H9 (cell line): ENCODE results near the gene NUAK2. TPM values are rescaled to one million over a fixed set of nuclear protein-coding genes. Genes with fewer than 3 reads are reported as not detected.

ENCODE experiments used
- DNase-seq: peaks from one replicate; pipeline ENCODE4 v3.0.0-alpha.2; 2017
- H2AFZ ChIP-seq: one replicate; pipeline ENCODE4 v1.6.1; 2013; ENCODE audit warnings: mild to moderate bottlenecking, low read length, control low read depth, moderate library complexity
- H2AK5ac ChIP-seq: 2 replicates; pipeline ENCODE4 v1.6.1; 2013; ENCODE audit warnings: low read length, control low read depth, mixed read lengths; ENCODE audit not compliant: insufficient read length
- H2BK120ac ChIP-seq: one replicate; pipeline ENCODE4 v1.6.1; 2013; ENCODE audit warnings: low read depth, mild to moderate bottlenecking, low read length, control low read depth, inconsistent platforms; ENCODE audit not compliant: poor library complexity, severe bottlenecking
- H2BK12ac ChIP-seq: 2 replicates; pipeline ENCODE4 v1.6.1; 2013; ENCODE audit warnings: low read length, control low read depth, mixed read lengths, low read depth; ENCODE audit not compliant: insufficient read length
- H2BK15ac ChIP-seq: 2 replicates; pipeline ENCODE4 v1.6.1; 2013; ENCODE audit warnings: low read depth, low read length, control low read depth
- H2BK20ac ChIP-seq: one replicate; pipeline ENCODE4 v1.6.1; 2013; ENCODE audit warnings: low read depth, mild to moderate bottlenecking, low read length, control low read depth, inconsistent platforms; ENCODE audit not compliant: poor library complexity, severe bottlenecking
- H2BK5ac ChIP-seq: 2 replicates; pipeline ENCODE4 v1.6.1; 2013; ENCODE audit warnings: low read length, control low read depth, mixed read lengths; ENCODE audit not compliant: insufficient read length
- H3K14ac ChIP-seq: 2 replicates; pipeline ENCODE4 v1.6.1; 2013; ENCODE audit warnings: low read length, control low read depth; ENCODE audit not compliant: insufficient read depth
- H3K18ac ChIP-seq: 2 replicates; pipeline ENCODE4 v1.6.1; 2013; ENCODE audit warnings: low read depth, mild to moderate bottlenecking, mixed read lengths, low read length, control low read depth; ENCODE audit not compliant: insufficient read length
- H3K23ac ChIP-seq: 2 replicates; pipeline ENCODE4 v1.6.1; 2013; ENCODE audit warnings: low read length, control low read depth, mixed read lengths, low read depth; ENCODE audit not compliant: insufficient read length
- H3K23me2 ChIP-seq: 2 replicates; pipeline ENCODE4 v1.6.1; 2013; ENCODE audit warnings: low read depth, mild to moderate bottlenecking, mixed read lengths, low read length, control low read depth; ENCODE audit not compliant: insufficient read length, poor library complexity, severe bottlenecking
- H3K27ac ChIP-seq: 2 replicates; pipeline ENCODE4 v1.5.1; 2013; ENCODE audit warnings: low read length, control low read depth, mixed read lengths, low read depth; ENCODE audit not compliant: insufficient read length
- H3K27me3 ChIP-seq: 2 replicates; pipeline ENCODE4 v1.6.1; 2013; ENCODE audit warnings: low read length, control low read depth, inconsistent platforms; ENCODE audit not compliant: insufficient read depth
- H3K4ac ChIP-seq: 2 replicates; pipeline ENCODE4 v1.6.1; 2013; ENCODE audit warnings: low read depth, mild to moderate bottlenecking, control low read depth, inconsistent platforms, low read length, moderate library complexity
- H3K4me1 ChIP-seq: 2 replicates; pipeline ENCODE4 v1.6.1; 2013; ENCODE audit warnings: low read length, control low read depth, inconsistent platforms; ENCODE audit not compliant: insufficient read depth
- H3K4me2 ChIP-seq: 2 replicates; pipeline ENCODE4 v1.6.1; 2013; ENCODE audit warnings: low read length, control low read depth, mixed read lengths; ENCODE audit not compliant: insufficient read length, insufficient read depth
- H3K56ac ChIP-seq: 2 replicates; pipeline ENCODE4 v1.6.1; 2013; ENCODE audit warnings: low read depth, mild to moderate bottlenecking, mixed read lengths, low read length, control low read depth; ENCODE audit not compliant: insufficient read length
- H3K79me1 ChIP-seq: 2 replicates; pipeline ENCODE4 v1.6.1; 2013; ENCODE audit warnings: low read depth, mild to moderate bottlenecking, moderate library complexity, low read length, control low read depth, inconsistent platforms; ENCODE audit not compliant: insufficient read depth, poor library complexity, severe bottlenecking
- H3K79me2 ChIP-seq: 2 replicates; pipeline ENCODE4 v1.6.1; 2013; ENCODE audit warnings: low read length, control low read depth, inconsistent platforms; ENCODE audit not compliant: insufficient read depth
- H3K9ac ChIP-seq: 2 replicates; pipeline ENCODE4 v1.6.1; 2013; ENCODE audit warnings: low read length, control low read depth, mixed read lengths; ENCODE audit not compliant: insufficient read length; ENCODE audit errors: extremely low read depth
- H3K9me3 ChIP-seq: one replicate; pipeline ENCODE4 v1.6.1; 2013; ENCODE audit warnings: low read depth, low read length, inconsistent platforms; ENCODE audit not compliant: control insufficient read depth
- H3T11ph ChIP-seq: one replicate; pipeline ENCODE4 v1.6.1; 2013; ENCODE audit warnings: mild to moderate bottlenecking, low read length, control low read depth, inconsistent platforms
- H4K20me1 ChIP-seq: one replicate; pipeline ENCODE4 v1.6.1; 2013; ENCODE audit not compliant: control insufficient read depth, insufficient read length, insufficient read depth
- H4K5ac ChIP-seq: 2 replicates; pipeline ENCODE4 v1.6.1; 2013; ENCODE audit warnings: low read depth, mild to moderate bottlenecking, mixed read lengths, low read length, control low read depth; ENCODE audit not compliant: insufficient read length
- H4K8ac ChIP-seq: replicated peaks from 2 replicates; pipeline ENCODE4 v1.6.1; 2013; ENCODE audit warnings: low read length, control low read depth, mixed read lengths, low read depth; ENCODE audit not compliant: insufficient read length
- H4K91ac ChIP-seq: 2 replicates; pipeline ENCODE4 v1.6.1; 2013; ENCODE audit warnings: low read depth, mild to moderate bottlenecking, moderate library complexity, mixed read lengths, low read length, control low read depth; ENCODE audit not compliant: insufficient read length
- H3K27ac Mint-ChIP-seq, 3 experiments: 2 replicates in 2 of 3; 3 replicates in 1 of 3; pipeline ENCODE4 v1.8.0; 2020 to 2021; ENCODE audit warnings: mixed read lengths in 3 of 3, mild to moderate bottlenecking in 1 of 3, moderate library complexity in 1 of 3
- H3K27me3 Mint-ChIP-seq: 2 replicates; pipeline ENCODE4 v1.8.0; 2021; ENCODE audit warnings: low read depth, mild to moderate bottlenecking, moderate library complexity, mixed read lengths
- H3K36me3 Mint-ChIP-seq, 3 experiments: 2 replicates in 2 of 3; 3 replicates in 1 of 3; pipeline ENCODE4 v1.8.0; 2020 to 2021; ENCODE audit warnings: low read depth in 3 of 3, mixed read lengths in 3 of 3; ENCODE audit not compliant: insufficient read depth in 1 of 3
- H3K4me1 Mint-ChIP-seq, 2 experiments: 2 replicates each; pipeline ENCODE4 v1.8.0; 2020; ENCODE audit warnings: mixed read lengths in 2 of 2
- H3K4me3 Mint-ChIP-seq, 2 experiments: 2 replicates in 1 of 2; 3 replicates in 1 of 2; pipeline ENCODE4 v1.8.0; 2020 to 2021; ENCODE audit warnings: mild to moderate bottlenecking in 2 of 2, mixed read lengths in 2 of 2, moderate library complexity in 1 of 2
- H3K9me3 Mint-ChIP-seq, 2 experiments: 2 replicates in 1 of 2; 3 replicates in 1 of 2; pipeline ENCODE4 v1.8.0; 2020; ENCODE audit warnings: mild to moderate bottlenecking in 2 of 2, mixed read lengths in 2 of 2, moderate library complexity in 1 of 2
- total RNA-seq: library from RNA; stranded (reverse); gene quantifications from 2 replicates; pipeline ENCODE4 v1.2.1, GENCODE V29; 2021
- TF ChIP-seq, protein P1 (sequence below): fragments of 200-600 bp; sonication (generic); conservative IDR thresholded peaks from 3 replicates; pipeline ENCODE4 v1.8.0; 2021; ENCODE audit warnings: antibody characterized with exemption, mild to moderate bottlenecking

The NUAK2 gene
- total RNA-seq, 1 experiment from 2014 or later = 15.4 TPM

- Histone ChIP-seq H4K5ac (no peak overlapping the region), H3K27me3 (no peaks in the 10 kb centered on the region), H3K18ac (no peak overlapping the region), H4K8ac (no peak overlapping the region), H4K91ac (no peak overlapping the region), H4K20me1 (no peaks in the 10 kb centered on the region), H2BK5ac (no peak overlapping the region), H3K9me3 (no peaks in the 10 kb centered on the region), H3K4me1 (peaks cover 10% of the 10 kb centered on the region; the same call in 1 of the 2 replicates), H3K4ac (no peak overlapping the region), H3K4me2 (no peak overlapping the region), H3K14ac (no peak overlapping the region), H2BK120ac (no peak overlapping the region), H3K79me2 (no peaks in the 10 kb centered on the region), H3T11ph (no peak overlapping the region), H3K27ac (no peak overlapping the region), H2BK12ac (no peak overlapping the region), H3K79me1 (no peaks in the 10 kb centered on the region), H2BK15ac (no peak overlapping the region), H3K56ac (no peak overlapping the region), H3K23ac (no peak overlapping the region), H3K9ac (no peak overlapping the region), H3K23me2 (no peaks in the 10 kb centered on the region), H2BK20ac (no peak overlapping the region), H2AFZ (no peak overlapping the region), H2AK5ac (no peak overlapping the region)
- peaks cover 3% of the 10 kb centered on the region for H3K27me3 Mint-ChIP-seq
- H3K27ac Mint-ChIP-seq = no peak overlapping the region
- no peak for DNase-seq
- H3K36me3 Mint-ChIP-seq = no peaks in the 10 kb centered on the region; a peak in 1 of 7 replicates
- peaks cover 54 to 59% of the 10 kb centered on the region in 2 experiments for H3K4me1 Mint-ChIP-seq
- H3K4me3 Mint-ChIP-seq = no peak overlapping the region
- TF ChIP-seq, protein P1, sequence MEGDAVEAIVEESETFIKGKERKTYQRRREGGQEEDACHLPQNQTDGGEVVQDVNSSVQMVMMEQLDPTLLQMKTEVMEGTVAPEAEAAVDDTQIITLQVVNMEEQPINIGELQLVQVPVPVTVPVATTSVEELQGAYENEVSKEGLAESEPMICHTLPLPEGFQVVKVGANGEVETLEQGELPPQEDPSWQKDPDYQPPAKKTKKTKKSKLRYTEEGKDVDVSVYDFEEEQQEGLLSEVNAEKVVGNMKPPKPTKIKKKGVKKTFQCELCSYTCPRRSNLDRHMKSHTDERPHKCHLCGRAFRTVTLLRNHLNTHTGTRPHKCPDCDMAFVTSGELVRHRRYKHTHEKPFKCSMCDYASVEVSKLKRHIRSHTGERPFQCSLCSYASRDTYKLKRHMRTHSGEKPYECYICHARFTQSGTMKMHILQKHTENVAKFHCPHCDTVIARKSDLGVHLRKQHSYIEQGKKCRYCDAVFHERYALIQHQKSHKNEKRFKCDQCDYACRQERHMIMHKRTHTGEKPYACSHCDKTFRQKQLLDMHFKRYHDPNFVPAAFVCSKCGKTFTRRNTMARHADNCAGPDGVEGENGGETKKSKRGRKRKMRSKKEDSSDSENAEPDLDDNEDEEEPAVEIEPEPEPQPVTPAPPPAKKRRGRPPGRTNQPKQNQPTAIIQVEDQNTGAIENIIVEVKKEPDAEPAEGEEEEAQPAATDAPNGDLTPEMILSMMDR = no peak
- no peaks in the 10 kb centered on the region for H3K9me3 Mint-ChIP-seq
These were observed 37.0 kb upstream of the NUAK2 start for GRCh38 chr1:205358579-205358978.
